Right lobe of liver (tissue), 4 donors: ENCODE results near the gene CMTM6.

Experiments
- CTCF ChIP-seq, 4 donors: fragments of 200-600 bp in 3 of 4; fragments of 450-650 bp in 1 of 4; IDR thresholded peaks; one replicate each; pipeline versions ENCODE4 v1.5.1 to v1.8.0; 2016 to 2022; ENCODE audit warnings: antibody characterized with exemption in 4 of 4, mild to moderate bottlenecking in 2 of 4
- POLR2A ChIP-seq: fragments of 450-650 bp; IDR thresholded peaks from one replicate; pipeline ENCODE4 v1.6.1; 2017; ENCODE audit warnings: antibody characterized with exemption, mild to moderate bottlenecking
- donor health status: DM: no; HTN: no; CAD: no.
- donor health status: DM: no; HTN: no; CAD: no.
- donor health status: DM: no; HTN: yes; CAD: no.

GRCh38 chr3:32436816-32437189 is 65.8 kb downstream of the CMTM6 start:
- no peak for TF ChIP-seq POLR2A
- TF ChIP-seq CTCF (IDR thresholded peaks at IDR 0.05), result no peak
